Vagina (tissue), 2 donors: ENCODE results near the gene SPAST. TPM values are rescaled to one million over a fixed set of nuclear protein-coding genes. Genes with fewer than 3 reads are reported as not detected.
"Not testable (repeated sequence)": the region's sequence is repeated elsewhere in the genome, so short reads cannot be mapped to it uniquely, and the experiment has no call there.

Source experiments
- DNase-seq, 2 donors: peaks; one replicate each; pipeline ENCODE4 v3.0.0-alpha.2; 2017; ENCODE audit errors: extremely low spot score in 2 of 2
- H3K27ac ChIP-seq: fragments of 200-600 bp; sonication (generic); one replicate; pipeline ENCODE4 v1.5.1; 2019
- H3K27me3 ChIP-seq: fragments of 200-600 bp; sonication (generic); one replicate; pipeline ENCODE4 v1.5.1; 2019
- H3K36me3 ChIP-seq, 2 donors: fragments of 200-600 bp; sonication (generic); one replicate each; pipeline ENCODE4 v1.5.1; 2017 to 2019
- H3K4me1 ChIP-seq: fragments of 200-600 bp; sonication (generic); one replicate; pipeline ENCODE4 v1.5.1; 2019
- H3K4me3 ChIP-seq, 2 donors: fragments of 200-600 bp; sonication (generic); 1 replicate in 1 of 2; 2 replicates in 1 of 2; pipeline ENCODE4 v1.5.1; 2016 to 2019
- H3K9me3 ChIP-seq: fragments of 200-600 bp; sonication (generic); one replicate; pipeline ENCODE4 v1.5.1; 2019
- POLR2A ChIP-seq, 2 donors: fragments of 450-650 bp; IDR thresholded peaks; one replicate each; pipeline ENCODE4 v1.6.1; 2017; ENCODE audit warnings: antibody characterized with exemption in 2 of 2, mild to moderate bottlenecking in 2 of 2, moderate library complexity in 2 of 2
- POLR2AphosphoS5 ChIP-seq, 2 donors: sonication (generic); formaldehyde crosslinking; IDR thresholded peaks; one replicate each; pipeline ENCODE4 v1.9.0; 2017; ENCODE audit warnings: antibody characterized with exemption in 2 of 2, mild to moderate bottlenecking in 2 of 2, low read depth in 1 of 2; ENCODE audit not compliant: insufficient read depth in 1 of 2
- intact Hi-C: fragments of 100-400 bp; cut with DNase I; formaldehyde crosslinking; loops from one replicate; pipeline ENCODE4 v1.15.1; 2023
- total RNA-seq: library from RNA; depleted of rRNA; stranded (reverse); fragments of >200 nt; gene quantifications from one replicate; pipeline ENCODE4 v1.2.3, GENCODE V29; 2016
- TF ChIP-seq, protein P1 (sequence below), 3 experiments: fragments of 450-650 bp in 2 of 3; fragments of 200-600 bp in 1 of 3; sonication (generic) in 1 of 3; IDR thresholded peaks; one replicate each; pipeline ENCODE4 v1.5.1; 2017 to 2019; ENCODE audit warnings: antibody characterized with exemption in 3 of 3, mild to moderate bottlenecking in 2 of 3, moderate library complexity in 2 of 3

SPAST gene
- total RNA-seq, 1 donor from 2014 or later, result 20.6 TPM

DNA sequence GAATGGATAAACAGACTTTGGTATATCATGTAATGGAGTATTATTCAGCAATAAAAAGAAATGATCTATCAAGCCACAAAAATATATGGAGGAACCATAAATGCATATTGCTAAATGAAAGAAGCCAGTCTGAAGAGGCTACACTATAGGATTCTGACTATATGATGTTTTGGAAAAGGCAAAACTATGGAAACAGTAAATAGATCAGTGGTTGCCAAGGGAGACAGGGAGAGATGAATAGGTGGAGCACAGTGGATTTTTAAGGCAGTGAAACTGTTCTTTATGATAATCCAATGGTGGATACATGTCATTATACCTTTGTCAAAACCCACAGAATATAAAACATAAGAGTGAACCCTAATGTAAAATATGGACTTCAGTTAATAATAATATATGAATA lies 61.3 kb downstream of the SPAST start:
- no peak overlapping the region for H3K27ac ChIP-seq
- H3K4me1 ChIP-seq, result no peaks in the 10 kb centered on the region
- DNase-seq, result no peak
- TF ChIP-seq, protein P1, sequence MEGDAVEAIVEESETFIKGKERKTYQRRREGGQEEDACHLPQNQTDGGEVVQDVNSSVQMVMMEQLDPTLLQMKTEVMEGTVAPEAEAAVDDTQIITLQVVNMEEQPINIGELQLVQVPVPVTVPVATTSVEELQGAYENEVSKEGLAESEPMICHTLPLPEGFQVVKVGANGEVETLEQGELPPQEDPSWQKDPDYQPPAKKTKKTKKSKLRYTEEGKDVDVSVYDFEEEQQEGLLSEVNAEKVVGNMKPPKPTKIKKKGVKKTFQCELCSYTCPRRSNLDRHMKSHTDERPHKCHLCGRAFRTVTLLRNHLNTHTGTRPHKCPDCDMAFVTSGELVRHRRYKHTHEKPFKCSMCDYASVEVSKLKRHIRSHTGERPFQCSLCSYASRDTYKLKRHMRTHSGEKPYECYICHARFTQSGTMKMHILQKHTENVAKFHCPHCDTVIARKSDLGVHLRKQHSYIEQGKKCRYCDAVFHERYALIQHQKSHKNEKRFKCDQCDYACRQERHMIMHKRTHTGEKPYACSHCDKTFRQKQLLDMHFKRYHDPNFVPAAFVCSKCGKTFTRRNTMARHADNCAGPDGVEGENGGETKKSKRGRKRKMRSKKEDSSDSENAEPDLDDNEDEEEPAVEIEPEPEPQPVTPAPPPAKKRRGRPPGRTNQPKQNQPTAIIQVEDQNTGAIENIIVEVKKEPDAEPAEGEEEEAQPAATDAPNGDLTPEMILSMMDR (IDR thresholded peaks at IDR 0.05), result no peak
- no peak for TF ChIP-seq POLR2AphosphoS5 (IDR thresholded peaks at IDR 0.05; ENCODE audit: insufficient read depth in 1 of 2, low read depth in 1 of 2)
- no peak for TF ChIP-seq POLR2A (IDR thresholded peaks at IDR 0.05)
- H3K9me3 ChIP-seq, result no peaks in the 10 kb centered on the region
- no peak overlapping the region for H3K4me3 ChIP-seq
- H3K36me3 ChIP-seq, result peaks cover 0 to 15% of the 10 kb centered on the region in 2 donors
- intact Hi-C loops, result no loop called here
- no peaks in the 10 kb centered on the region for H3K27me3 ChIP-seq

DNA sequence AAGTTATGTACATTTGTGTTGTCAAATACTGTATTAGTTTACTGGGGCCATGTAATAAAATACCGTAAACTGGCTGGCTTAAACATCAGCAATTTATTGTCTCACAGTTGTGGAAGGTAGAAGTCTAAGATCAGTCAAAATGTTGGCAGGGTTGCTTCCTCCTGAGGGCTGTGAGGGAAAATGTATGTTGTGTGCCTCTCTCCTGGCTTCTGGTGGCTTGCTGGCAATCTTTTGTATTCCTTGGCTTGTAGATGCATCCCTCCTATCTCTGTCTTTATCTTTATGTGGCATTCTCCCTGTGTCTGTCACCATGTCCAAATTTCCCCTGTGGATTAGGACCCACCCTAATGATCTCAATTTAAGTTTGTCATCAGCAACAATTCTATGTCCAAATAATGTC lies 65.3 kb downstream of the SPAST start:
- H3K36me3 ChIP-seq, result peaks cover 0 to 20% of the 10 kb centered on the region in 2 donors
- TF ChIP-seq POLR2A (IDR thresholded peaks at IDR 0.05) (no peak), POLR2AphosphoS5 (IDR thresholded peaks at IDR 0.05; ENCODE audit: insufficient read depth in 1 of 2, low read depth in 1 of 2) (no peak)
- TF ChIP-seq, protein P1 (IDR thresholded peaks at IDR 0.05), result no peak

DNA sequence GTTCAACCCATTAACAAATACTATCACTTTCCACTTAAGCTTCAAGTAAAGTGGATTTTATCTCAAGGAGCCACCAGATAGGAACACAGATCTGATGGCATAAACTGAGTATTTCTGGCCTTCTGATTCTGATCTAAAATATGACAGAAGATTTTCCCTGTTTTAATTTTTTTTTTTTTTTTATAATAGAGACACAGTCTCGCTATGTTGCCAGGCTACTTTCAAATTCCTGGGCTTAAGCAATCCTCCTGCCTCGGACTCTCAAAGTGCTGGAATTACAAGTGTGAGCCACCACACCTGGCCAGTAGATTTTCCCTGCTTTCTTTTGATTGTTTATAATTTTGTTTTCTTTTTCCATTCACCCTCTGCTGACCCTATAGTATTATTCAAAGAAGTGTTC lies 65.7 kb downstream of the SPAST start:
- TF ChIP-seq POLR2AphosphoS5 (IDR thresholded peaks at IDR 0.05; ENCODE audit: insufficient read depth in 1 of 2, low read depth in 1 of 2) (no peak), POLR2A (IDR thresholded peaks at IDR 0.05) (no peak)
- TF ChIP-seq, protein P1 (IDR thresholded peaks at IDR 0.05), result no peak
- H3K27me3 ChIP-seq, result no peaks in the 10 kb centered on the region
- peaks cover 0 to 20% of the 10 kb centered on the region in 2 donors for H3K36me3 ChIP-seq
- no peaks in the 10 kb centered on the region for H3K9me3 ChIP-seq
- H3K4me3 ChIP-seq, result no peak overlapping the region
- intact Hi-C loops, result no loop called here
- no peak overlapping the region for H3K27ac ChIP-seq
- DNase-seq, result no peak
- H3K4me1 ChIP-seq, result no peaks in the 10 kb centered on the region

More for the DNA sequence above, 65.3 kb downstream of the SPAST start:
- no peak overlapping the region for H3K4me3 ChIP-seq
- no peak overlapping the region for H3K27ac ChIP-seq
- H3K4me1 ChIP-seq, result no peaks in the 10 kb centered on the region
- H3K9me3 ChIP-seq, result no peaks in the 10 kb centered on the region
- intact Hi-C loops, result no loop called here
- DNase-seq, result no peak
- H3K27me3 ChIP-seq, result no peaks in the 10 kb centered on the region

DNA sequence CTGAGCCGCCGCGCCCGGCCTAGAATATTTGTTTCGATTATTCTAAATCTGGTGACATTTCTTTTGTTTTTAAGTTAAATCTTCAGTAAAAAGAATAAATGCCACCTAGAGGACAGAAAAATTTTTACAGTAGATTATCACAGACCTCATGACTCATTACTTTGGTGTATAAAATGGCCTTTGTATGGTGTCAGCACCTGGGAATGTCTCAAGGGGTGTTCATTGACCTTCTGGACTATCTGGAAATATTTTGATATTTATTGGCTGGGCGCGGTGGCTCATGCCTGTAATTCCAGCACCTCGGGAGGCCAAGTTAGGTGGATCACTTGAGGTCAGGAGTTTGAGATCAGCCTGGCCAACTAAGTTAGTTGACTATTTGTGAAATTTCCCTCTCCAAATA lies 72.1 kb downstream of the SPAST start:
- Histone ChIP-seq H3K9me3 (no peaks in the 10 kb centered on the region), H3K4me1 (no peaks in the 10 kb centered on the region), H3K27me3 (no peaks in the 10 kb centered on the region), H3K4me3 (no peak overlapping the region), H3K27ac (no peak overlapping the region), H3K36me3 (peaks cover 0 to 21% of the 10 kb centered on the region in 2 donors)
- no peak for DNase-seq
- TF ChIP-seq POLR2A (IDR thresholded peaks at IDR 0.05) (no peak), POLR2AphosphoS5 (IDR thresholded peaks at IDR 0.05; ENCODE audit: insufficient read depth in 1 of 2, low read depth in 1 of 2) (no peak)
- TF ChIP-seq, protein P1 (IDR thresholded peaks at IDR 0.05), result no peak
- intact Hi-C loops, result no loop called here

DNA sequence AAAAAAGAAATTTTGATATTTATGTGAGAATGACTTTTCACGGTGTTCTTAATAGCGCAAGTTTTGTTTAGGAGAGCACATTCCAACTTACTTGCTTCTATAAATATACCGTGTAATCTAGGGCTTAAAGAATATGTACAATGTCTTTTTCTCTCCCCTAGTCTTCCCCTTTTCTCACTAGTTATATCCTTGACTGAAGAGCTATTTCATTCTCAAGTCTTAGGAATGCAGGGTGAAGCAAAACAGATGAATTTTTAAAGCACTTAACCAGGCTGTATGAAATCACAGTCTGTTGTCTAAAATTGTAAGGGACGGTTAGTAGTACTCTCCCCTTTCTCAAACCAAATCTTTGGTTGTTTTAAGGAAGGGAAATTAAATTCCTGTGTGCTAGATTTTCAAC lies 72.7 kb downstream of the SPAST start:
- no peak overlapping the region for H3K27ac ChIP-seq
- no peak for TF ChIP-seq POLR2AphosphoS5 (IDR thresholded peaks at IDR 0.05; ENCODE audit: insufficient read depth in 1 of 2, low read depth in 1 of 2)
- no peak for TF ChIP-seq POLR2A (IDR thresholded peaks at IDR 0.05)
- TF ChIP-seq, protein P1 (IDR thresholded peaks at IDR 0.05), result no peak
- H3K9me3 ChIP-seq, result no peaks in the 10 kb centered on the region
- H3K36me3 ChIP-seq, result peaks cover 0 to 21% of the 10 kb centered on the region in 2 donors
- DNase-seq, result no peak
- H3K4me1 ChIP-seq, result no peaks in the 10 kb centered on the region
- intact Hi-C loops, result no loop called here
- H3K27me3 ChIP-seq, result no peaks in the 10 kb centered on the region
- no peak overlapping the region for H3K4me3 ChIP-seq

DNA sequence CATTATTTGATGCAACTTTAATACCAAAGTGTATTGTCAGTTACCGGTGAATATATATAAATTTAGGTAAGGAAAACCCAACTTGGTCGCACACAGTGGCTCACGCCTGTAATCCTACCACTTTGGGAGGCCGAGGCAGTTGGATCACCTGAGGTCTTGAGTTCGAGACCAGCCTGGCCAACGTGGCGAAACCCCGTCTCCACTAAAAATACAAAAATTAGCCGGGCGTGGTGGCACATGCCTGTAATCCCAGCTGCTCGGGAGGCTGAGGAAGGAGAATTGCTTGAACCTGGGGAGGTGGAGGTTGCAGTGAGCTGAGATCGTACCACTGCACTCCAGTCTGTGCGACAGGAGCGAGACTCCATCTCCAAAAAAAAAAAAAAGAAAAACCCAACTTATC lies 88.2 kb downstream of the SPAST start:
- H3K4me1 ChIP-seq, H3K9me3 ChIP-seq, intact Hi-C loops, DNase-seq, H3K4me3 ChIP-seq, H3K27me3 ChIP-seq, H3K27ac ChIP-seq: not testable (repeated sequence)
- peaks cover 0 to 32% of the 10 kb centered on the region in 2 donors for H3K36me3 ChIP-seq
